Loucy (cell line): Measurements from ENCODE around the gene AHRR.
"Not testable (repeated sequence)": the region's sequence is repeated elsewhere in the genome, so short reads cannot be mapped to it uniquely, and the experiment has no call there.

Source experiments
- H2AFZ ChIP-seq: fragments of 200-600 bp; sonication (generic); 2 replicates; pipeline ENCODE4 v1.6.0; 2016; ENCODE audit warnings: antibody characterized with exemption, mild to moderate bottlenecking, low read length, moderate library complexity
- H3F3A ChIP-seq: fragments of 200-600 bp; 2 replicates; pipeline ENCODE4 v1.6.0; 2016; ENCODE audit warnings: antibody characterized with exemption, low read depth, mild to moderate bottlenecking
- H3K27me3 ChIP-seq: fragments of 200-600 bp; sonication (generic); 2 replicates; pipeline ENCODE4 v1.6.1; 2014; ENCODE audit warnings: low read length, mild to moderate bottlenecking; ENCODE audit not compliant: insufficient read depth, poor library complexity, severe bottlenecking
- H3K36me3 ChIP-seq: fragments of 200-600 bp; sonication (generic); 2 replicates; pipeline ENCODE4 v1.6.1; 2016; ENCODE audit warnings: low read length; ENCODE audit not compliant: insufficient read depth
- H3K4me1 ChIP-seq: fragments of 200-600 bp; sonication (generic); 2 replicates; pipeline ENCODE4 v1.5.1; 2014; ENCODE audit warnings: low read length, mild to moderate bottlenecking; ENCODE audit not compliant: insufficient read depth, poor library complexity, severe bottlenecking
- H3K4me2 ChIP-seq: fragments of 200-600 bp; sonication (generic); 2 replicates; pipeline ENCODE4 v1.6.0; 2014; ENCODE audit warnings: antibody characterized with exemption, low read length, low read depth, mild to moderate bottlenecking; ENCODE audit not compliant: poor library complexity, severe bottlenecking
- H3K4me3 ChIP-seq: fragments of 200-600 bp; sonication (generic); 2 replicates; pipeline ENCODE4 v1.5.1; 2014; ENCODE audit warnings: low read length, mild to moderate bottlenecking, mixed read lengths; ENCODE audit not compliant: poor library complexity, severe bottlenecking
- H3K79me2 ChIP-seq: fragments of 200-600 bp; sonication (generic); 2 replicates; pipeline ENCODE4 v1.6.1; 2014; ENCODE audit warnings: low read length; ENCODE audit not compliant: insufficient read depth
- H3K9ac ChIP-seq: fragments of 200-600 bp; sonication (generic); 2 replicates; pipeline ENCODE4 v1.6.0; 2014; ENCODE audit warnings: mild to moderate bottlenecking, low read depth, low read length, moderate library complexity; ENCODE audit not compliant: poor library complexity, severe bottlenecking
- H3K9me2 ChIP-seq: fragments of 200-600 bp; sonication (generic); replicated peaks from 2 replicates; pipeline ENCODE4 v1.6.1; 2016; ENCODE audit warnings: low read depth, low read length, mixed read lengths
- H3K9me3 ChIP-seq: fragments of 200-600 bp; sonication (generic); 2 replicates; pipeline ENCODE4 v1.6.1; 2014; ENCODE audit warnings: mild to moderate bottlenecking, antibody characterized with exemption, low read length, low read depth; ENCODE audit not compliant: insufficient read depth
- H4K20me1 ChIP-seq: fragments of 200-600 bp; sonication (generic); 2 replicates; pipeline ENCODE4 v1.6.0; 2014; ENCODE audit warnings: antibody characterized with exemption, low read length, mild to moderate bottlenecking; ENCODE audit not compliant: insufficient read depth, poor library complexity, severe bottlenecking
- CTCF ChIP-seq: fragments of 200-600 bp; sonication (generic); conservative IDR thresholded peaks from 2 replicates; pipeline ENCODE4 v1.5.1; 2014; ENCODE audit warnings: mild to moderate bottlenecking, antibody characterized with exemption, low read length
- EZH2phosphoT487 ChIP-seq: fragments of 200-600 bp; IDR thresholded peaks from 2 replicates; pipeline ENCODE4 v1.6.1; 2018; ENCODE audit warnings: antibody characterized with exemption, mild to moderate bottlenecking, moderate library complexity, borderline replicate concordance

AHRR gene

DNA sequence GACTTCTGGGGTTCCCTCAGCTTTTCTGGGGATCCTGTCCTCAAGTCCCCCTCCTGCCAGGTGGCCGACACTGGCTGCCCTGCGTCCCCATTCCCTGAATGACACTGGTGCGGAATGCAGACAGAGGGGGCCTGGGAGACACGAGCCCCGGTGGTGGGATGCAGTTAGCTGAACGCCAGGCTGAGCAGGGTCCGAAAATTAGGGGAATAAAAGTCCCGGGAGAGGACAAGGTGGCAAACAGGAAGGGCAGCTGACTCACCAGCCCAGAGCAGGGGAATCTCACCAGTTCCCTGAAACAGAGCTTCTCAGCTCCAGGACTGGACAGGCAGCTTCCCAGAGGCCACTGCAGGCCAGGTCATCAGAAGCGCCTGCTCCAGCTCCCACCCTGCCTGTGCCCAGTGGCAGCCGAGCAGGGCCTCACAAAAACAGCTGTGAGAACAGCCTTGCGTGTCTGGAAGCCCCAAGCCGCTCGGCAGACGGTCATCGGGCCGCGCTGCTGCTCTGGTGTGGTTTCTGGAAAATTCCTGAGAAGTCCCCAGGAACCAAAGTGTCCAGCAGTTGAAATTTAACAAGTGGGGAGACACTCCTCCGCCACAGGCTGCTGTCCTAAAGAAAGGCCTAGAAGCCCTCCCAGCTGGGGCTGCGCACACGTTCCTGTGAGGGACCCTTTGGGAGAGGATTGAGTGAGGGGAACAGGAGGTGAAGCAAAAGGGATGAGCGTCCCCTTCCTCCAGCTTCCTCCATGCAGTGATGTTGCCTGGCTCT lies 73.8 kb downstream of the AHRR start:
- no peaks in the 10 kb centered on the region for H3K36me3 ChIP-seq
- H3K4me1 ChIP-seq, result peaks cover 49% of the 10 kb centered on the region
- no peaks in the 10 kb centered on the region for H3K9me3 ChIP-seq
- H3F3A ChIP-seq, result no peaks in the 10 kb centered on the region
- H3K79me2 ChIP-seq, result peaks cover 32% of the 10 kb centered on the region
- H3K9me2 ChIP-seq, result no peaks in the 10 kb centered on the region
- TF ChIP-seq CTCF (no peak), EZH2phosphoT487 (no peak)
- H3K4me3 ChIP-seq, result peak overlapping the region; percentile 68
- peak overlapping the region; percentile 95 for H3K9ac ChIP-seq
- no peak overlapping the region for H2AFZ ChIP-seq
- no peaks in the 10 kb centered on the region for H3K27me3 ChIP-seq
- H4K20me1 ChIP-seq, result no peaks in the 10 kb centered on the region
- H3K4me2 ChIP-seq, result peak overlapping the region; percentile 89

- H3K4me3 ChIP-seq, result no peak overlapping the region
- H3K79me2 ChIP-seq, result peaks cover 25% of the 10 kb centered on the region
- no peaks in the 10 kb centered on the region for H3K9me2 ChIP-seq
- H3K4me1 ChIP-seq, result peaks cover 43% of the 10 kb centered on the region
- H3K36me3 ChIP-seq, result no peaks in the 10 kb centered on the region
- H3K9me3 ChIP-seq, result no peaks in the 10 kb centered on the region
- no peak for TF ChIP-seq CTCF
- no peak for TF ChIP-seq EZH2phosphoT487
- H2AFZ ChIP-seq, result no peak overlapping the region
- H3K27me3 ChIP-seq, result no peaks in the 10 kb centered on the region
- H3K9ac ChIP-seq, result peak overlapping the region; percentile 95
- peak overlapping the region; percentile 89 for H3K4me2 ChIP-seq
- no peaks in the 10 kb centered on the region for H4K20me1 ChIP-seq
- H3F3A ChIP-seq, result no peaks in the 10 kb centered on the region
Measured at GRCh38 chr5:395921-396530, 74.5 kb downstream of the AHRR start.

DNA sequence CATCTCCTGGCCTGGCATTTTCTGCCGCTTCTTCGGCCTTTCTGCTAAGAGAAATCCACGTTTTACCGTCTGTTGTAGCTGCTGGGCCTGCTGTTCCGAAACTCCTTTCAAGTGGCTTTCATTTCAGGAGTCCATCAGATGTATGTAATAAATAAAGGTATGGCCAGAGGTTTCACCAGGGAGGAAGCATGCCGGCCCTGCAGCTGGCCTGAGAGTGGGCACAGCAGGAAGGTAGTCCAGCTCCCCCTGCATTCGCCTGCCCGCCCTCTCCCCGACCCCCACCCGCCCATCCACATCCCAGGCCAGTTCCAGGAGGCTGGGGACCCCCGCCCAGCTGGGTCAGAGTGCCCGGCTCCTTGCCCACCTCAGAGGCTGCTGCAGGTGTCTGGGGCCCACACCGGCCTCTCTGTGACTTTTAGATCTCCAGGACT lies 75.0 kb downstream of the AHRR start:
- Histone ChIP-seq H3K4me3 (no peak overlapping the region), H3K79me2 (peaks cover 24% of the 10 kb centered on the region), H3K4me1 (peaks cover 40% of the 10 kb centered on the region), H3K27me3 (no peaks in the 10 kb centered on the region), H3K36me3 (no peaks in the 10 kb centered on the region), H2AFZ (no peak overlapping the region), H3K9me2 (no peaks in the 10 kb centered on the region), H3F3A (no peaks in the 10 kb centered on the region), H3K4me2 (no peak overlapping the region), H3K9me3 (no peaks in the 10 kb centered on the region), H3K9ac (no peak overlapping the region), H4K20me1 (no peaks in the 10 kb centered on the region)
- TF ChIP-seq EZH2phosphoT487 (no peak), CTCF (no peak)

GRCh38 chr5:398141-398474 lies 76.6 kb downstream of the AHRR start:
- not testable (repeated sequence) for H3K27me3 ChIP-seq, H3K9ac ChIP-seq, H3F3A ChIP-seq, H3K4me3 ChIP-seq, H4K20me1 ChIP-seq, H3K9me3 ChIP-seq, H2AFZ ChIP-seq, H3K36me3 ChIP-seq, H3K4me2 ChIP-seq, H3K9me2 ChIP-seq
- Histone ChIP-seq H3K79me2 (peaks cover 21% of the 10 kb centered on the region), H3K4me1 (peaks cover 31% of the 10 kb centered on the region)
